Small intestine (tissue), 7 donors: ENCODE measurements around the gene CACNG4. TPM values are rescaled to one million over a fixed set of nuclear protein-coding genes. Genes with fewer than 3 reads are reported as not detected.

ENCODE experiments used
- DNase-seq, 2 donors: peaks; one replicate each; pipeline versions ENCODE4 v3.0.0 to v3.0.0-alpha.2; 2013
- FAIRE-seq: peaks from 2 replicates; lab custom pipeline; 2012; peaks lifted over from hg19 to GRCh38; lab: Jason Lieb, UNC
- H3K27ac ChIP-seq, 3 donors: one replicate each; pipeline ENCODE4 v1.5.1; 2013; ENCODE audit warnings: low read length in 2 of 3, mild to moderate bottlenecking in 2 of 3, control low read depth in 1 of 3, inconsistent platforms in 1 of 3, low read depth in 1 of 3, moderate library complexity in 1 of 3
- H3K27me3 ChIP-seq, 3 donors: one replicate each; pipeline ENCODE4 v1.6.1; 2013; ENCODE audit warnings: low read length in 3 of 3, inconsistent platforms in 1 of 3; ENCODE audit not compliant: control insufficient read depth in 3 of 3, insufficient read depth in 3 of 3
- H3K36me3 ChIP-seq, 3 donors: one replicate each; pipeline ENCODE4 v1.6.1; 2013; ENCODE audit warnings: low read length in 3 of 3, inconsistent platforms in 1 of 3, low read depth in 1 of 3, mild to moderate bottlenecking in 1 of 3, moderate library complexity in 1 of 3; ENCODE audit not compliant: control insufficient read depth in 3 of 3, insufficient read depth in 2 of 3
- H3K4me1 ChIP-seq, 3 donors: one replicate each; pipeline ENCODE4 v1.6.1; 2013; ENCODE audit warnings: low read length in 2 of 3, inconsistent platforms in 1 of 3, low read depth in 1 of 3, mild to moderate bottlenecking in 1 of 3, moderate library complexity in 1 of 3; ENCODE audit not compliant: control insufficient read depth in 3 of 3, insufficient read depth in 2 of 3
- H3K4me3 ChIP-seq, 3 donors: one replicate each; pipeline ENCODE4 v1.5.1; 2013; ENCODE audit warnings: low read length in 3 of 3, control low read depth in 1 of 3, inconsistent platforms in 1 of 3, low read depth in 1 of 3, mild to moderate bottlenecking in 1 of 3, moderate library complexity in 1 of 3
- H3K9me3 ChIP-seq, 2 donors: one replicate each; pipeline ENCODE4 v1.6.1; 2013; ENCODE audit warnings: low read depth in 1 of 2, low read length in 1 of 2; ENCODE audit not compliant: control insufficient read depth in 2 of 2, insufficient read depth in 1 of 2
- WGBS, 3 donors: extraction: QIAGEN DNeasy Blood & Tissue Kit; methylation state at CpG; one replicate each; pipeline ENCODE4 v1.1.7; 2013; 5-methylcytosine and 5-hydroxymethylcytosine counted together
- polyA plus RNA-seq, 4 donors: library from polyadenylated mRNA; stranded (reverse) in 3 of 4; unstranded in 1 of 4; fragments of 200-250 nt in 3 of 4; fragments of 120-200 nt in 1 of 4; gene quantifications; one replicate each; pipeline versions ENCODE4 v1.2.1 to v1.2.3, GENCODE V29; 2013
- donor health status: healthy with polysubstance abuse.
- donor health status: control.
- donor health status: control.
- donor health status: Bipolar disorder and iron deficiency.
- donor health status: healthy.

Gene CACNG4
- polyA plus RNA-seq, 4 donors, result 0.27 to 0.64 (median 0.51) TPM; not detected in 1

DNA sequence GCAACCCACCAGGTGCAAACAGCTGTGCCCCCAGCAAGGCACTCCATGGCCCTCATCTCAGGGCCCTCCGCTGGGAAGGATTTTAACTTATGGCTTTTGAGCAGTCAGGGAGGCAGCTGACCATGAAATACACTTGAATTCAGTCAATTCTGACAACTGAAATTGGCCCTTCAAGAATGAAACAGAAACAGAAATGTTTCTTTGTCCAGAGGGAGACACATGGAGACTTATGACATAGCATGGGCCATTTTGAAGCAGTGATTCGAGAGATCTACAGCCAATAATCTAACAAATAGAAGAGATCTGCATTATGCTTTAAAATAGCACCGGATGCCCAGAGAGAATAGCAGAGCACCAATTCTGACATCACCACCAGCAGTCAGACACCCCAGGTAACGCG, 87.3 kb downstream of the CACNG4 start:
- WGBS, 3 donors, result 90 to 95% (median 92%) methylated on average over 5 of the region's 5 CpGs
- Histone ChIP-seq H3K4me1 (peaks cover 0 to 4% (median 0%) of the 10 kb centered on the region in 3 donors), H3K27ac (no peak overlapping the region), H3K36me3 (peaks cover 0 to 2% (median 0%) of the 10 kb centered on the region in 3 donors), H3K9me3 (peaks cover 0 to 15% of the 10 kb centered on the region in 2 donors), H3K27me3 (no peaks in the 10 kb centered on the region), H3K4me3 (no peak overlapping the region)
- no peak for DNase-seq
- no peak for FAIRE-seq

GRCh38 chr17:67052720-67053437, 88.4 kb downstream of the CACNG4 start:
- DNase-seq (no peak), FAIRE-seq (no peak)
- Histone ChIP-seq H3K9me3 (peaks cover 0 to 8% of the 10 kb centered on the region in 2 donors), H3K4me3 (no peak overlapping the region), H3K4me1 (peaks cover 0 to 4% (median 0%) of the 10 kb centered on the region in 3 donors), H3K27ac (no peak overlapping the region), H3K27me3 (no peaks in the 10 kb centered on the region), H3K36me3 (peaks cover 0 to 2% (median 0%) of the 10 kb centered on the region in 3 donors)
- WGBS, 3 donors, result 70 to 86% (median 74%) methylated on average over 9 of the region's 9 CpGs

GRCh38 chr17:67053438-67054000, 89.0 kb downstream of the CACNG4 start:
- no peak overlapping the region for H3K4me3 ChIP-seq
- no peak overlapping the region for H3K27ac ChIP-seq
- 88 to 95% (median 93%) methylated on average over 9 of the region's 9 CpGs for WGBS, 3 donors
- peaks cover 0 to 4% of the 10 kb centered on the region in 2 donors for H3K9me3 ChIP-seq
- H3K36me3 ChIP-seq, result peaks cover 0 to 2% (median 0%) of the 10 kb centered on the region in 3 donors
- H3K4me1 ChIP-seq, result peaks cover 0 to 4% (median 0%) of the 10 kb centered on the region in 3 donors
- FAIRE-seq (no peak), DNase-seq (no peak)
- no peaks in the 10 kb centered on the region for H3K27me3 ChIP-seq

DNA sequence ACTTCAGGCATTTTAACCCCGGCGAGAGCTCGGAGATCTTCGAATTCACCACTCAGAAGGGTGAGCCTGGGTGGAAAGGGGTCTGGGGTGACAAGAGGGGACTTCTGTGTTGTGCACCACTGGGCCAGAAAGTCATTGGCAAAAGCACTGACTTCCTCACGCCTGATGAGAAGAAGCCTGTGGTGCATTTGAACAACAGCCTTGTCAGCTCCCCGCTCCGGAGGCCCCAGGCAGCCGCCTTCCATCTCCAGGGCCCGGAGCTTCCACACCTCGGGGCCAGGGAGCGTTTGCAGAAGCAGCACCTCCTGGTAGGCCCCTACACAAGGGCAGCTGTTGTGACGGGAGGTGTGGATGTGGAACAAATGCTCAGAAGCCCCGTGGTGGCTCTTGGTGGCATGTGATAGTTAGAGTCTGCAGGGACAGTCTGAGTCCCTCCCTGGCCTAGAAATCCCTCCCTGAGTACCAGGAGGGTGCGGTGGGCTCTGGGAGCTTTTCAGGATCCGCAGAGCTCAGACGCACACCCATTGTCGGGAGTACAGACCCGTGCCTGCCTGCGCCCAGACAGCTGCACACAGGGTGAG, 89.6 kb downstream of the CACNG4 start:
- H3K9me3 ChIP-seq, result peaks cover 0 to 4% of the 10 kb centered on the region in 2 donors
- WGBS, 3 donors, result 86 to 90% (median 88%) methylated on average over 19 of the region's 19 CpGs
- H3K4me1 ChIP-seq, result peaks cover 0 to 4% (median 0%) of the 10 kb centered on the region in 3 donors
- DNase-seq, result no peak
- peaks cover 0 to 2% (median 0%) of the 10 kb centered on the region in 3 donors for H3K36me3 ChIP-seq
- H3K27ac ChIP-seq, result no peak overlapping the region
- no peak for FAIRE-seq
- H3K27me3 ChIP-seq, result no peaks in the 10 kb centered on the region
- no peak overlapping the region for H3K4me3 ChIP-seq

GRCh38 chr17:67054608-67055007, 90.1 kb downstream of the CACNG4 start:
- Histone ChIP-seq H3K4me1 (peaks cover 0 to 4% (median 0%) of the 10 kb centered on the region in 3 donors), H3K4me3 (no peak overlapping the region), H3K9me3 (peaks cover 0 to under 1% of the 10 kb centered on the region in 2 donors), H3K27ac (no peak overlapping the region), H3K36me3 (peaks cover 0 to 2% (median 0%) of the 10 kb centered on the region in 3 donors), H3K27me3 (no peaks in the 10 kb centered on the region)
- FAIRE-seq (no peak), DNase-seq (no peak)
- WGBS, 3 donors, result 75 to 97% (median 79%) methylated on average over 4 to 5 of the region's 5 CpGs

- no peaks in the 10 kb centered on the region for H3K36me3 ChIP-seq
- no peak overlapping the region for H3K4me3 ChIP-seq
- FAIRE-seq, result no peak
- H3K4me1 ChIP-seq, result peaks cover 0 to 4% (median 0%) of the 10 kb centered on the region in 3 donors
- DNase-seq, result no peak
- no peak overlapping the region for H3K27ac ChIP-seq
- H3K27me3 ChIP-seq, result no peaks in the 10 kb centered on the region
- no peaks in the 10 kb centered on the region for H3K9me3 ChIP-seq
- 94 to 97% (median 94%) methylated on average over 19 of the region's 19 CpGs for WGBS, 3 donors
Observed at GRCh38 chr17:67055041-67055443, 90.5 kb downstream of the CACNG4 start.

DNA sequence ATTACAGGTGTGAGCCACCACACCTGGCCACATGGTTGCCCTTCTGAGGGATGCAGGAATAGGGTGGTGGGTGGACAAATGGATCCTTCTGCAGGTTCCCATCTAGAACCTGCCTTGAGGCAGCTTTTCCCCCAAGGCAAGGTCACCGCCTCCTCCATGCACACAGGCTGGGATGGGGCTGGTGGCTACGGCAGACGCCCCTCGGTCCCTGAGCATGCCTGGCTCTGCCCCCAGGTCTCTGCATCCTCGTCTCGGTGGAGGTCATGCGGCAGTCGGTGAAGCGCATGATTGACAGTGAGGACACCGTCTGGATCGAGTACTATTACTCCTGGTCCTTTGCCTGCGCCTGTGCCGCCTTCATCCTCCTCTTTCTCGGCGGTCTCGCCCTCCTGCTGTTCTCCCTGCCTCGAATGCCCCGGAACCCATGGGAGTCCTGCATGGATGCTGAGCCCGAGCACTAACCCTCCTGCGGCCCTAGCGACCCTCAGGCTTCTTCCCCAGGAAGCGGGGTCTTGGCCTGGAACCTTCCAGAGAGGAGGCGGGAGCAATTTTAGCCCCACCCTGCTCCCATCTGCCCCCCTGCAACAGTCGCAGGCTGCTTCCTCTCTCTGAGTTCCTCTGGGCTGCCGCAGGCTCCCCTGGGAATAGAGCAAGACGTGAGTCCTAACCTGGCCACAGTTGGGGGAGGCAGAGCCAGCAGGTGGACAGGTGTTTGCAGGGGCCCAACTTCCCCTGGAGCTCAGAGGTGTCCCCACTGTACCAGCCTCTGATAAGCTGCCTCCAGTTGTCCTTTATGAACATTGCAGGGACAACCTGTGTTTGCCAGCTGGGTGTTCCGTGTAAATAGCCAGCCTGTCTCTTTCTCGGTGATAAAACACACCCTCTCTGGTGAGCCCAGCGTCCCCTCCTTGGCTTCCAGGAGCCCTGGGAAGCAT, 91.6 kb downstream of the CACNG4 start:
- Histone ChIP-seq H3K4me1 (peaks cover 0 to 4% (median 0%) of the 10 kb centered on the region in 3 donors), H3K9me3 (peaks cover 0 to 4% of the 10 kb centered on the region in 2 donors), H3K27me3 (no peaks in the 10 kb centered on the region), H3K27ac (no peak overlapping the region), H3K4me3 (no peak overlapping the region), H3K36me3 (no peaks in the 10 kb centered on the region)
- FAIRE-seq, result no peak
- 73 to 83% (median 77%) methylated on average over 29 of the region's 29 CpGs for WGBS, 3 donors
- DNase-seq, result peak; percentile 26 to 55
